NCI-H1694 treated with DMSO at 0.1 percent for 48 hours (cell line): ENCODE measurements around the gene EBPL.
"Not testable (repeated sequence)": the region's sequence is repeated elsewhere in the genome, so short reads cannot be mapped to it uniquely, and the experiment has no call there.

Source experiments
- DNase-seq: peaks from one replicate; lab custom pipeline; 2025; lab: John Stamatoyannopoulos, UW

The EBPL gene

GRCh38 chr13:49690995-49691784, at the start of gene EBPL:
Gene EBPL, minus strand, starts transcription at chr13:49691486. Its CDS starts 62 bp downstream, at chr13:49691424.
- DNase-seq, result peak; percentile 61

- no peak for DNase-seq
Measured at GRCh38 chr13:49740870-49741269, 49.6 kb upstream of the EBPL start.

DNA sequence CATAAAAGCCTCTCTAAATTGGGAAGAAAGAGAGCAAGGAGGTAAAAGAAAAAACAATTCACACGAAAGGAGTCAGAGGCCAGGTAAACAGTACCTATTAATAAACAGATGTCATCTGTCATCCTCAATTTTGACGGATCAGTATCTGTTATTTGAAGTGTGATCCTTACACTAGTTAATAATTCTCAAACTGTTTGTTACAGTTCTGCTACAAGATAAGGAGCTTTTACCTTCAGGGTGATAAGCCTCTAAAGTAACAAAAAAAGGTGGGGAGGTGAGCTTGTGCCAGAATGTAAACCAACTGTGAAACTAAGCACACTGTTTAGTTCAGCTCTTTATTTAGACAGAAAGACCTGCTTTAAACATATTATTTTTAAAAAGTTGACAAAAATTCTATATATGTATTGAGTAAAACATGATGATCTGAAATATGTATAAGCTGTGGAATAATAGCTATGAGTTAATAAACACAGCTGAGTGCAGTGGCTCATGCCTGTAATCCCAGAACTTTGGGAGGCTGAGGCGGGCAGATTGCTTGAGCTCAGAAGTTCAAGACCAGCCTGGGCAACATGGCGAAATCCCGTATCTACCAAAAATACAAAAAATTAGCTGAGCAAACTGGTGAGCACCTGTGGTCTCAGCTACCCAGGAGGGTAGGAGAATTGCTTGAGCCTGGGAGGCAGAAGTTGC, 48.4 kb upstream of the EBPL start:
- DNase-seq, result no peak

GRCh38 chr13:49733181-49733951, 42.1 kb upstream of the EBPL start:
- DNase-seq, result no peak

DNA sequence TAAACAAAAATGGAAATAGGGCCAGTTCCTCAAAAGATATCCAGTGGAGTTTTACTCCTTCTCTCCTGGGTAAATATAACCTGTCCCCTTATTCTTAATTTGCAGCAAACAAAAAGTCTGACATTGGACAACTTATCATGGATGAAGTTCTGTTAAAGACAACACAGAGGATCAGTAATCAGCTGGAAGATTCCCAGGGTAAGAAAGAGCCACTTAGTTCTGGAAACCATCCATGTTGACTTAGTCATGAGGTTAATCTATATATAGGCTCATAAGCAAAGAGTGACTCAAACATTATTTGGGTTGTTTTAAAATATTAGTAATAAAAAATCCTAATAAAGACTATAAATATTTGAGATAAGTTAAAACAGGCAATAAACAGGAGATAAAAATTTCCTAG, 40.5 kb upstream of the EBPL start:
- no peak for DNase-seq

GRCh38 chr13:49716615-49717014, 25.3 kb upstream of the EBPL start:
- no peak for DNase-seq

GRCh38 chr13:49714757-49715156, 23.5 kb upstream of the EBPL start:
- DNase-seq, result no peak

DNA sequence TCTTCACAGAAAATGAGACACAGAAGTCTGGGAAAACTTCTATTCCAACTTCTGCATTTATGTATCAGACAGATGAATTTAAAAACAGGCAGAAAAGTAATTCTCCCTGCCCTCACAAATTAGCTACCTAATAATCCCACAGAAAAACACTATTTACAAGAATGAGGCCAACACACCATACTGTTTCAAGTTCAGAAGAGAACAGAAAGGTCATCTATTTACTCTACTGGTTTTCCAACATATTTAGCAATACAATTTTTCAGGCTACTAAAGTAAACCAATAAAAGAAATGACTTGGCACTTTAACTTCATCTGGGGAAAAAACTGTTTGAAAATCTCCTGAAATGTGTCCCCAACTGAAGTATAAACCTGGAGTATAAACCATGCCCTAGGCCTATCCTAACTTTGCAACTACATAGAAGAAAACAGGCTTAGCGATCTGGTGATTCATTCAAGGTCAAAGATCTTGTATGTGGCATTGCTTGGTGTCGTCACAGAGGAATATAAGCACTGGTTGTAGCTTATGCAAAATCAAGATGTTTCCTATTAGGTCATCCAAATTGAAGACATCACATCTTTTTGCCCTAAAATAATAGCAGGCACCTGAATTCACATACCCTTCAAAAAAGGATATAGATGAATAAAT, 20.1 kb upstream of the EBPL start:
- DNase-seq, result no peak

DNA sequence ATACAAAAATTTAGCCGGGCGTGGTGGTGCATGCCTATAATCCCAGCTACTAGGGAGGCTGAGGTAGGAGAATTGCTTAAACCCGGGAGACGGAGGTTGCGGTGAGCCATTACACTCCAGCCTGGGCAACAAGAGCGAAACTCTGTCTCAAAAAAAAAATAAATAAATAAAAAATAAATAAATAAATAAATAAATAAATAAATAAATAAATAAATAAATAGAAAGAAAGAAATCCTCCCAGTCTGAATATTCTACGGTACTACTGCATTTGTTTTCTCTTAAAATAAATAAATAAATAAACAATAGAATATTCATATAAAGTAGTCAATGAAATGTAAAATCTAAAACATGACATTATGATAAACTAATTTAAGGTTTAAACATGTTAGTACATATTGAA, 13.0 kb upstream of the EBPL start:
- DNase-seq, result not testable (repeated sequence)

- DNase-seq, result no peak
Measured at GRCh38 chr13:49701491-49701890, 10.2 kb upstream of the EBPL start.

GRCh38 chr13:49697468-49697867, 6.2 kb upstream of the EBPL start:
- no peak for DNase-seq

GRCh38 chr13:49694446-49694845, 3.2 kb upstream of the EBPL start:
- DNase-seq, result no peak

- DNase-seq, result no peak
Measured at GRCh38 chr13:49693877-49694276, 2.6 kb upstream of the EBPL start.

- no peak for DNase-seq
Measured at GRCh38 chr13:49693191-49693733, 2.0 kb upstream of the EBPL start.

- peak; percentile 46 for DNase-seq
Measured at GRCh38 chr13:49690133-49690994, 922 bp downstream of the EBPL start.

DNA sequence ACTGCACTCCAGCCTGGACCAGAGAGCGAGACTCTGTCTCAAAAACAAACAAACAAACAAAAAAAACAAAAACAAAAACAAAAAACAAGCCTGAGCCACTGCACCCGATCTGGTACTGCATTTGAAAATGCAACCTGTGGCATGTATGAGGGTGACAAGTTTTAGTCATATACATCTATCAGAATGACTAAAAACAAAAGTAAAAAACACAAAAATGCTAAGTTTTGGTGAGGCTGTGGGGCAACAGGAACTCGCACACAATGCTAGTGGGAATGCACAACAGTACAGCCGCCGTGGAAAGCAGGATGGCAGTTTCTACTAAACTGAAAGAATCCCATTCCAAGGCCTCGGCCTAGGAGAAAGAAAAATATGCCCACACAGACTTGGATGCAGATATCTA, 7.8 kb downstream of the EBPL start:
- no peak for DNase-seq

GRCh38 chr13:49681842-49682435, 9.3 kb downstream of the EBPL start:
- no peak for DNase-seq

- no peak for DNase-seq
Measured at GRCh38 chr13:49679246-49679645, 12.0 kb downstream of the EBPL start.

GRCh38 chr13:49678191-49678914, 12.9 kb downstream of the EBPL start:
- DNase-seq, result no peak
